ENCODE measurements around the gene NODAL.

Gene NODAL

GRCh38 chr10:70448236-70448635 is 6.8 kb upstream of the NODAL start:
- no peak overlapping the region for H3K9ac ChIP-seq (ENCODE audit: low read depth in 1 of 2, low read length in 2 of 2)
- peaks cover 0 to 6% of the 10 kb centered on the region in 2 donors for H3K4me1 ChIP-seq (ENCODE audit: control insufficient read depth in 2 of 2, insufficient read depth in 2 of 2, low read length in 2 of 2)
- H3K27ac ChIP-seq (ENCODE audit: low read depth in 2 of 2, low read length in 2 of 2) = no peak overlapping the region
- no peaks in the 10 kb centered on the region for H3K36me3 ChIP-seq (ENCODE audit: control insufficient read depth in 2 of 2, insufficient read depth in 2 of 2, low read length in 2 of 2)
- no peaks in the 10 kb centered on the region for H3K27me3 ChIP-seq (ENCODE audit: control insufficient read depth in 2 of 2, insufficient read depth in 2 of 2, low read length in 2 of 2)
- no peak overlapping the region for H3K4me3 ChIP-seq (ENCODE audit: low read length in 2 of 2)
- H3K9me3 ChIP-seq (ENCODE audit: control insufficient read depth in 2 of 2, low read length in 2 of 2) = no peaks in the 10 kb centered on the region

DNA sequence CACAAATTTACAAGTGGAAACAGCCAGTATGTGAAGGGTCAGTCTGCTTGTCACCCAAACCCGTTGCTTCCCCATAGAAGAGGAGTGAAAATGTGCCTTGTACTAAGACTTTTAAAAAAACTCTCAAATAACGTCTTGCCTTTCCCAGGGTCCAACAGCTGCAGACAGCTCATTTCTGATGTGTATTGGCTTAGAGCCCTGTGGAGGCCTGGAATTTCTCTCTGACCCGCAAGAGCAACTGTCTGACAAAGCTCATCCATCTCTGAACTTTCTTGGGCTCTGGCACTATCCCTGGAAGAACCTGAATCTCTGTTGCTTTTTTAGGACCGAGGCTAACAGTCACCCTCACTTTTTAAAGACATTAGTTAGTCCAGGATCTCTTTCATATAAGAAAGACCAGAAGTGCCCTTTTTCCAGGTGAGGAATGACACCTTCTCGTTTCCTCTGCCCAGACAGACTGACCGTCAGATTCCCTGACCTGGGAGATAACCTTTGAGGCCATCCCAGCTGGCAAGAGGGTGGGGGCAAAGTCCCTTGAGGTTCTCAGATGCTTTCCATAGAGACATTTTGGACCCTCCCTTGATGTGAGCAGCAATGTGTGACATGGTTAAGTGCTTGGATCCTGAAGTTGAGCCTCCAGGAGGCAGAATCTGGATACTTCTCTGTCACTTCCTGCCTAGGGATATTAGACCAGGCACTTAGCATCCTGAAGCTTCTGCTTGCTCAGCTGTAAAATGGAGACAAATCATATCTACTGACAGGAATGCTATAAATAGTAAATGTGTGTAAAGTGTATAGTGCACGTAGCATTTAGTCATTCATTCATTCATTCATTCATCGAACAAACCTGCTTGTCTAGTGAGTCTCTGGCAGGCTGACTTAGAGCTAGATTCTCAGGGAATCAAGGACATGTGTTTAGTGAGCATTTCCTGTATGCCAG is 4.5 kb upstream of the NODAL start:
- no peaks in the 10 kb centered on the region for H3K36me3 ChIP-seq (ENCODE audit: control insufficient read depth in 2 of 2, insufficient read depth in 2 of 2, low read length in 2 of 2)
- H3K9me3 ChIP-seq (ENCODE audit: control insufficient read depth in 2 of 2, low read length in 2 of 2) = no peaks in the 10 kb centered on the region
- no peak overlapping the region for H3K9ac ChIP-seq (ENCODE audit: low read depth in 1 of 2, low read length in 2 of 2)
- peaks cover 15 to 19% of the 10 kb centered on the region in 2 donors for H3K4me1 ChIP-seq (ENCODE audit: control insufficient read depth in 2 of 2, insufficient read depth in 2 of 2, low read length in 2 of 2)
- no peak overlapping the region for H3K27ac ChIP-seq (ENCODE audit: low read depth in 2 of 2, low read length in 2 of 2)
- peaks cover 6 to 13% of the 10 kb centered on the region in 2 donors for H3K27me3 ChIP-seq (ENCODE audit: control insufficient read depth in 2 of 2, insufficient read depth in 2 of 2, low read length in 2 of 2)
- no peak overlapping the region for H3K4me3 ChIP-seq (ENCODE audit: low read length in 2 of 2)

DNA sequence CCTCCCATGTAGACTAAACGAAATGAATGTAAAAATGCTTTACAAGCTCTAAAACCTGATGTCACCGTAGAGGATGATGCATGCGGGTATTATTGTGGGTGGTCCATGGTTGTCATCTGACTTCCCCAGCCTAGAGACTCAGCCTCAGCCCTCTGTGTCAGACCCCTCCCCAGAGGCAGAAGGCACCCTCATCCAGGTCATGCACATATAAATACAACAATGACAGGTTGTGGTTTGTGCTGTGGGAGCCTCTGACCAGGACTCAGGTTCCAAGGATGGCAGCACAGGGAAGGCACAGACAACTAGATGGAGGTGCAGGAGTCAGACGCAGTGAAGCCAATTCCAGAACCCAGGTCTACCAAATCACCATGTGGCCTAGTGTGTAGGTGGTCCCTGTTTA is 3.3 kb upstream of the NODAL start:
- H3K4me3 ChIP-seq (ENCODE audit: low read length in 2 of 2) = no peak overlapping the region
- no peaks in the 10 kb centered on the region for H3K9me3 ChIP-seq (ENCODE audit: control insufficient read depth in 2 of 2, low read length in 2 of 2)
- no peaks in the 10 kb centered on the region for H3K36me3 ChIP-seq (ENCODE audit: control insufficient read depth in 2 of 2, insufficient read depth in 2 of 2, low read length in 2 of 2)
- H3K27me3 ChIP-seq (ENCODE audit: control insufficient read depth in 2 of 2, insufficient read depth in 2 of 2, low read length in 2 of 2) = peaks cover 19 to 22% of the 10 kb centered on the region in 2 donors
- peaks cover 19 to 24% of the 10 kb centered on the region in 2 donors for H3K4me1 ChIP-seq (ENCODE audit: control insufficient read depth in 2 of 2, insufficient read depth in 2 of 2, low read length in 2 of 2)
- H3K27ac ChIP-seq (ENCODE audit: low read depth in 2 of 2, low read length in 2 of 2) = no peak overlapping the region
- H3K9ac ChIP-seq (ENCODE audit: low read depth in 1 of 2, low read length in 2 of 2) = no peak overlapping the region

DNA sequence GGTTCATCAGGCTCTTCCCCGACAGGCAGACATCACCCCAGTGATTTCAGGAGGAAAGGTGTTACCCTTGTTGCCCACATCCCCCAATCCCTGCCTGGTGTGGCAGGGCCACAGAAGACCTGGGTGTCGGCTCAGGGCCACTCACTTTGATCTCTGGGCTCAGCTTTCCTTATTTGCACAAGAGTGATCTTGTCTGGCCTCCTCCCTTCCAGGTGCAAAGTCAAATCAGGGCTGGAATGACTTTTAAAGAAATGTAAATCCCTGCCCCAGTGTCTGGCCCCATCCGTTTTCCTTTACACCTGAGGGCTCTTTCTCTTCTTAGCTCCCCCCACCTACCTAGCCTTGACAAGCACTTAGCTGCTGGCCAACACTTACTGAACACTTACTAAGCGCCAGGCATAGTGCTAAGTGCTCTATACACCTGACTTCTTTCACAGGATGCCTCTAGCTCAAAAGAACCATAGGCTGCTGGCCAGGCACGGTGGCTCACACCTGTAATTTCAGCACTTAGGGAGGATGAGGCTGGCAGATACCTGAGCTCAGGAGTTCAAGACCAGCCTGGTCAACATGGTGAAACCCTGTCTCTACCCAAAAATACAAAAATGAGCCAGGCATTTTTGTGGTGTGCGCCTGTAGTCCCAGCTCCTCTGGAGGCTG is 979 bp upstream of the NODAL start:
- Histone ChIP-seq H3K36me3 (ENCODE audit: control insufficient read depth in 2 of 2, insufficient read depth in 2 of 2, low read length in 2 of 2) (no peaks in the 10 kb centered on the region), H3K4me3 (ENCODE audit: low read length in 2 of 2) (no peak overlapping the region), H3K27me3 (ENCODE audit: control insufficient read depth in 2 of 2, insufficient read depth in 2 of 2, low read length in 2 of 2) (peaks cover 27 to 31% of the 10 kb centered on the region in 2 donors), H3K27ac (ENCODE audit: low read depth in 2 of 2, low read length in 2 of 2) (no peak overlapping the region), H3K4me1 (ENCODE audit: control insufficient read depth in 2 of 2, insufficient read depth in 2 of 2, low read length in 2 of 2) (peaks cover 19 to 24% of the 10 kb centered on the region in 2 donors), H3K9me3 (ENCODE audit: control insufficient read depth in 2 of 2, low read length in 2 of 2) (no peaks in the 10 kb centered on the region), H3K9ac (ENCODE audit: low read depth in 1 of 2, low read length in 2 of 2) (no peak overlapping the region)

DNA sequence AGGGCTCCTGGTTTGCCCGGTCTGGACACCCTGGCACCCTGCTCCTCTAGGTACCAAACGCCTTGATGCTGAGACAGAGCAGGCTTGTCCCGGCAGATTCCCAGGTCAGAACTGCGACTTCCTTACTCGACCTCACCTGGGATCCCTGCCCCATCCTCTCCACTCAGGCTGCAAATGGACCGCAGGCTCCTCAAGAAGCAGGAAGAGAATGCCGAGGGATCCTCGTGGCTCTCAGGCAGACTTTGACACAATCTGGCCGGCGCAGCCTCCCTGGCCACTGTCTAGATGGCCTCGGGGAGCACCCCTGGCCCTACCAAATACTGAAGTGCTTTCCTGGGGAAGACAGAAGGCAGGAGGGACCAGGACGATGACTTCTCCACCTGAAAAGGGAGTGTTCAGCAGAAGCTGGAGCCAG is 421 bp upstream of the NODAL start:
- peaks cover 28 to 31% of the 10 kb centered on the region in 2 donors for H3K27me3 ChIP-seq (ENCODE audit: control insufficient read depth in 2 of 2, insufficient read depth in 2 of 2, low read length in 2 of 2)
- H3K9ac ChIP-seq (ENCODE audit: low read depth in 1 of 2, low read length in 2 of 2) = no peak overlapping the region
- H3K36me3 ChIP-seq (ENCODE audit: control insufficient read depth in 2 of 2, insufficient read depth in 2 of 2, low read length in 2 of 2) = no peaks in the 10 kb centered on the region
- no peaks in the 10 kb centered on the region for H3K9me3 ChIP-seq (ENCODE audit: control insufficient read depth in 2 of 2, low read length in 2 of 2)
- peaks cover 19 to 24% of the 10 kb centered on the region in 2 donors for H3K4me1 ChIP-seq (ENCODE audit: control insufficient read depth in 2 of 2, insufficient read depth in 2 of 2, low read length in 2 of 2)
- H3K27ac ChIP-seq (ENCODE audit: low read depth in 2 of 2, low read length in 2 of 2) = no peak overlapping the region
- no peak overlapping the region for H3K4me3 ChIP-seq (ENCODE audit: low read length in 2 of 2)

DNA sequence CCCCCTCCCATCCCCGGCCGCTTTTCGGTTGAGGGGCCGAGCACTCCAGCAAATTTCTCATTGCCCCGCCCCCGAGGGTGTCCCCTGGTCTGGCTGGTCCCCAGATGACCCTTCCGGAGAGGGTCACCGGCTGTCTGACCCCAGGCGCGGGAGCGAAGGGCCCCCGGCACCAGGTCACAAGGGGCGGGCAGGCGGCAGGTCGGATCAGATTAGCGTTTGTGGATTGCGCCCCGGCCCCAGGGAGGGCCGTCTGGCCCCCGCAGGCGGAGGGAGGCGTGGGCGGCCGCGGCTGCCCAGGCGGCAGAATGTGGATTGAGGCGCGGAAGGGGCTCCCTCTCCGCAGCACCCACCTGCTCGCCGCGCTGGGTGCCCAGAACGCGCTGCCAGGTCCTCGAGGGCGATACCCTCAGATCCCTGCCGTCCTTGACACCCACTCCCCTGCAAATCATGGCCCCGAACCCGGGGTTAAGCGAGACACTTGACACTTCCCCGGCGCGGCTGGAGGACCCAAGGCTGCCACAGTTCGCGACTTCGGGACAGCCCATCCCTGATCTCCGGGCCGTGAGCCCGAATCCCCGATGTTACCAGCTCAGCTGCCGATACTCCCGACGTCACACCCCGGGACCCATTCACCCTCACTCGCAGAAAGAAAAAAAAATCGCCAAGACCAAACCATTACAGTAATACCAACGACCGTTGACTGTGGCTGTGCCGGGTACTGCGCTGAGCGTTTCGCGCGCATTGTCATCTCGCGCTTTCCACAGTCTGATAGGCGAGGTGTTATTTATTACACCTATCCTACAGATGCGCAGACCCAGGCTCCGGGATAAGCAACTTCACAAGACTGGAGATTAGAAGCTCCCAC is 953 bp downstream of the NODAL start:
- peaks cover 14 to 24% of the 10 kb centered on the region in 2 donors for H3K4me1 ChIP-seq (ENCODE audit: control insufficient read depth in 2 of 2, insufficient read depth in 2 of 2, low read length in 2 of 2)
- H3K4me3 ChIP-seq (ENCODE audit: low read length in 2 of 2) = peak overlapping the region in 1 of 2 donors; percentile 56
- peaks cover 28 to 31% of the 10 kb centered on the region in 2 donors for H3K27me3 ChIP-seq (ENCODE audit: control insufficient read depth in 2 of 2, insufficient read depth in 2 of 2, low read length in 2 of 2)
- H3K36me3 ChIP-seq (ENCODE audit: control insufficient read depth in 2 of 2, insufficient read depth in 2 of 2, low read length in 2 of 2) = no peaks in the 10 kb centered on the region
- no peaks in the 10 kb centered on the region for H3K9me3 ChIP-seq (ENCODE audit: control insufficient read depth in 2 of 2, low read length in 2 of 2)
- H3K27ac ChIP-seq (ENCODE audit: low read depth in 2 of 2, low read length in 2 of 2) = no peak overlapping the region
- H3K9ac ChIP-seq (ENCODE audit: low read depth in 1 of 2, low read length in 2 of 2) = no peak overlapping the region

DNA sequence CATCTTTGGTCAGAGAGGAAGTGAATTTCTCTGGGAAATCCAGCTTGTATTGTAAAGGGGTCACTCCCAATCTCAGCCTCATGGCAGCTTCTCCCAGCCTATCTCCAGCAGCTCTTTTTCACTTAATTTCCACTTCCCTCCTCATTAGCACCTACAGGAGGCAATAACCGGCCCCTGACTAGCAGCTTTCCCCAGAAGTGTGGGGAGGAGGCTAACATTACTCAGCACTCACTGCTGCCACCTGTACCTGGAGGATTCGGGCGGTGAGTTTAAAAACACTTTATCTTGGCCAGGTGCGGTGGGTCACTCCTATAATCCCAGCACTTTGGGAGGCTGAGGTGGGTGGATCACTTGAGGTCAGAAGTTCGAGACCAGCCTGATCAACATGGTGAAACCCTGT is 3.8 kb downstream of the NODAL start:
- no peaks in the 10 kb centered on the region for H3K36me3 ChIP-seq (ENCODE audit: control insufficient read depth in 2 of 2, insufficient read depth in 2 of 2, low read length in 2 of 2)
- peaks cover 28 to 31% of the 10 kb centered on the region in 2 donors for H3K27me3 ChIP-seq (ENCODE audit: control insufficient read depth in 2 of 2, insufficient read depth in 2 of 2, low read length in 2 of 2)
- H3K4me3 ChIP-seq (ENCODE audit: low read length in 2 of 2) = no peak overlapping the region
- no peaks in the 10 kb centered on the region for H3K9me3 ChIP-seq (ENCODE audit: control insufficient read depth in 2 of 2, low read length in 2 of 2)
- H3K4me1 ChIP-seq (ENCODE audit: control insufficient read depth in 2 of 2, insufficient read depth in 2 of 2, low read length in 2 of 2) = peaks cover 11 to 24% of the 10 kb centered on the region in 2 donors
- no peak overlapping the region for H3K9ac ChIP-seq (ENCODE audit: low read depth in 1 of 2, low read length in 2 of 2)
- H3K27ac ChIP-seq (ENCODE audit: low read depth in 2 of 2, low read length in 2 of 2) = no peak overlapping the region

- Histone ChIP-seq H3K27me3 (ENCODE audit: control insufficient read depth in 2 of 2, insufficient read depth in 2 of 2, low read length in 2 of 2) (peaks cover 12 to 16% of the 10 kb centered on the region in 2 donors), H3K27ac (ENCODE audit: low read depth in 2 of 2, low read length in 2 of 2) (no peak overlapping the region), H3K4me3 (ENCODE audit: low read length in 2 of 2) (no peak overlapping the region), H3K9me3 (ENCODE audit: control insufficient read depth in 2 of 2, low read length in 2 of 2) (no peaks in the 10 kb centered on the region), H3K9ac (ENCODE audit: low read depth in 1 of 2, low read length in 2 of 2) (no peak overlapping the region), H3K4me1 (ENCODE audit: control insufficient read depth in 2 of 2, insufficient read depth in 2 of 2, low read length in 2 of 2) (peaks cover 10 to 11% of the 10 kb centered on the region in 2 donors), H3K36me3 (ENCODE audit: control insufficient read depth in 2 of 2, insufficient read depth in 2 of 2, low read length in 2 of 2) (no peaks in the 10 kb centered on the region)
These were observed 6.0 kb downstream of the NODAL start for GRCh38 chr10:70435241-70436085.

GRCh38 chr10:70433581-70434280 is 7.8 kb downstream of the NODAL start:
- Histone ChIP-seq H3K9ac (ENCODE audit: low read depth in 1 of 2, low read length in 2 of 2) (no peak overlapping the region), H3K36me3 (ENCODE audit: control insufficient read depth in 2 of 2, insufficient read depth in 2 of 2, low read length in 2 of 2) (peaks cover 0 to 6% of the 10 kb centered on the region in 2 donors), H3K4me3 (ENCODE audit: low read length in 2 of 2) (no peak overlapping the region), H3K4me1 (ENCODE audit: control insufficient read depth in 2 of 2, insufficient read depth in 2 of 2, low read length in 2 of 2) (peaks cover 13 to 18% of the 10 kb centered on the region in 2 donors), H3K9me3 (ENCODE audit: control insufficient read depth in 2 of 2, low read length in 2 of 2) (no peaks in the 10 kb centered on the region), H3K27ac (ENCODE audit: low read depth in 2 of 2, low read length in 2 of 2) (no peak overlapping the region), H3K27me3 (ENCODE audit: control insufficient read depth in 2 of 2, insufficient read depth in 2 of 2, low read length in 2 of 2) (peaks cover 2 to 4% of the 10 kb centered on the region in 2 donors)

All from mucosa of rectum (tissue), 2 donors.